CD4-positive, alpha-beta T cell treated with Interleukin-21 for 1 hour (primary cell): ENCODE data around the gene CREB3L1.

Source experiments
- DNase-seq: peaks from one replicate; pipeline ENCODE4 v3.0.0-alpha.2; 2020

The CREB3L1 gene

DNA sequence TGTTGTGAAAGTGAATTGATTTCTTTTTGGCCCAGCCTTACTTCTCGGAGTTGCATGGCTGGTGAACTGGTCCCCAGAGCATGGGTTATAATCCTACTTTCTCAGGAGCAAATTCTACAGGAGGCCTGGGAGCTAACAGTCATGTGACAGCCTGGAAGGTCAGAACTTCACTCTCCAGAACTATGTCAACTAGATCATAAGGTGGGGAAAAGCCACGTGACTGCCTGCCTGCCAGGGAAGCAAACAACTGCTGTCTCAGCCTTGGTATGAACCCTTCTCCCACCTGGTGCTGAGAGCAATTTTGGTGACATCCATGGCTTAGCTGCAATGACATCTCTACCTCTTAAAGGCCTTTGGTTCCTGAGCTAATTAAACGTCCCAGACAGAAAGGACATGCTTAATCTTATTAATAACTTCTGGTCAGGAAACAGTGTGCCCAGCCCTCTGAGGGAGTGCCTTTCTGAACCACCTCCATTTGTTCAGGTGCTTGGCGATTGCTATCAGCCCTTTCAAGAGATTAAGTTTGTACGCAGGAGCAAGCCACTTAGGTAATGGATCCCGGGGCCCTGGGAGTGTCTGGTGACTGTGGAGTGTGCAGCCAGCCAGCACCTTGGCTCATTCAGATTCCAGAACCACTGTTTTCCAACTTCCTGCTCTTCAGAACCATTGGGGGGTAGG, 1.4 kb upstream of the CREB3L1 start:
- DNase-seq: no peak

DNA sequence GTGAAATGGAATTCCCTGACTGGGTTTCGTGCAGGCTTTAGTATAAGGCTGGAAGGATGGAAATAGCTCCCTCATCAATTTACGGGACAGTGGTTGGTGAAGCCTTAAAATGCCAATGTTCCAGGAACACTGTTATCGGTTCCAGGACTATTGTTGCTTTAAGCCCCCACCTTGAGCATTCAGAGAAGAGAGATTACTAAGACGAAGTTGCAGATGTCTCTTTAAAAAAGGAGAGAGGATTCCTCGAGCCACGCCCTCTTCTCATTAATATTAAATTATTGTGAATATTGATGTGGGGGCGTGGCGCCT, 195 bp upstream of the CREB3L1 start:
- no peak for DNase-seq

DNA sequence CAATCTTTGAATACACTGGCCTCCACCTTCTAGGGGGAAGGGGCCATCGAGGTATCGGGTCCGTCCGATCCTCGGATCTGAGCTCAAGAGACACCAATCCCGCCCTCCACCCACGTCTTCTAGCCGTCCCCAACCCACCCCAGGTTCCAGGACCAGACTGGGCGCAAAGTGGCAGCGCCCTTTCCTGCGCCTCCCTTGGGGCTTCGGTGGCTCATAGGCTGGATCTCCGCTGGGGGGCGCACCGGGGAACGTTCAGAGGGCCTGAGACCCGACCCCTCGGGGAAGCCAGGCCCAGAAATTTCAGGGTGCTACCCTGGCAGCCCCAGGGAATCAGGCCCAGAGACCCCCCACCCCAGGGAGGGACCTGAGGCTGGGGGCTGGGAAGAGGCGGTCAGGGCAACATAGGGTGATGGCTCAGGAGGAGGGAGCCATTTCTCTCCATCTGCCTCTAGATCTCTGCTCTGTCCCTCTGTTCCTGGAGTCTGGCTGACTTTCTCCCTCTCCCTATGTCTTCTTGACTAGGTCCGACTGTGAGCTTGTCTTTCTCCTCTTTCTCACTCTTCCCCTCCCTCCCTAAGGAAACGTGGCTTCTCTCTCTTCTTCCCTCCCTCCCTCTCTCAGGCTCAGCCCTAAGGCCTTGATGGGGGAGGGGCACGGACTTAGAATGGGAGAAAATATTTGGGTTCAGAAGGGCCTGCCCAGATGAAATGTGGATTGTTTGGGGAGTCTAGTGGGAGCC, 1.1 kb downstream of the CREB3L1 start:
- peak; percentile 11 for DNase-seq

DNA sequence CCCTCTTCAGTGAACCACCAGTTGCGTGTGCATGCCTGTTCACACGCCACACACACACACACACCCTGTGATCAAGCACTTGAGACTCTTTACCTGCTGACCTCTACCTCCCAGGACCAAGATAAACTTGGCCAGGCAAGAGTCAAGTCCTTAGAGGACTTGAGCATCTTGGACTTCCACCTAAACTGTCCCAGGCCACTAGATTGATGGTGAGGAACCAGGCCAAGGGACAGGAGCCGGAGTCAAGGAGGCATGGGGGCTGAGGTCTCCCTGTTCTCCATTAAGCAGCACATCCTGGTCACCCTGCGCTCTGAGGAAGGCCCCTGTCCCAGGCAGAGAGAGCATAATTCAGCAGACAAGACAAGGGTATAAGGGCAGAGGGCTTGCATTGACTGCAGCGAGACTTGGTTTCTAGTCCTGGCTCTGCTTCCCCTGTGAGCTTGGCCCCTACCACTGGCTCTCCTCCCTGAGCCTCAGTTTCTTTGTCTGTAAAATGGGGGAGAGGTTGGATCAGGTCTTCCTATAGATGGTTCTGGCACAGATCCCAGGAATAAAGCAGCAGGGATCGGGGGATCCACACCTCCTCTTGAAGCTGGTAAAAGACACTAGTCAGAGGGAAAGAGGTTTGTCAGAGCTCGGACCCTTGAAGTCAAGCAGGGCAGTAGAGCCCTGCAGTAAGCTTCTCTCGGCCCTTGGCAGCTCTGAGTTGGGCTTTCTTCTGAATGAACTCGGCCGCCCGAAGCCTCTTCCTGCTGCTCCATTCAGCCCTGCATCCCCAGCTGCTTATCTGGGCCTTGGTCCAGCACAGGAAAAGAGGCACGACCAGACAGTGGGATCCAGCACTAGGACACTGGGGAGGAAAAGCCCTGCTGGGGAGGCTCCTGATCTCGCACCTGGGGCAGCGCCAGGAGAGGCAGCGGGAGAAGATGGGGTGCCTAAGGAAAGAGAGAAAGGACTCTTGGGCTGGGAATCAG, 2.0 kb downstream of the CREB3L1 start:
- DNase-seq: no peak

DNA sequence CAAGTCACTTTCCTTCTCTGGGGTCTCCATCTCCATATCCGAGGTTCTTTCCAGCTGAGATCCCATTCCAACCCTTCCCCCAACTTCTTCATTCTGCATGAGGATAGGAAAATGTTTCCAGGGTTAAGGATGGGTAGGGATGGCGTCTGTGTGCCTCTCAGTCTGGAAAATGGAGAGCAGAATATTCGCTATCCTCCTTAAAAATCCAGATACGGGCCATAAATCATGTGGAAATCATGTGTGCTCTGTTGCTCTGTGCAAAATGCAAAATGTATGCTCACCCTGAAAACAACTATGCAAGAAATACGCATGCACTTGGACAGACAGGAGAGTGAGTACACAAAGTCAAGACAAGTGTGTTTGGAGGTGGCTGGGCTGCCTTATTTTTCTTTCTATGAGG, 3.2 kb downstream of the CREB3L1 start:
- DNase-seq: no peak

DNA sequence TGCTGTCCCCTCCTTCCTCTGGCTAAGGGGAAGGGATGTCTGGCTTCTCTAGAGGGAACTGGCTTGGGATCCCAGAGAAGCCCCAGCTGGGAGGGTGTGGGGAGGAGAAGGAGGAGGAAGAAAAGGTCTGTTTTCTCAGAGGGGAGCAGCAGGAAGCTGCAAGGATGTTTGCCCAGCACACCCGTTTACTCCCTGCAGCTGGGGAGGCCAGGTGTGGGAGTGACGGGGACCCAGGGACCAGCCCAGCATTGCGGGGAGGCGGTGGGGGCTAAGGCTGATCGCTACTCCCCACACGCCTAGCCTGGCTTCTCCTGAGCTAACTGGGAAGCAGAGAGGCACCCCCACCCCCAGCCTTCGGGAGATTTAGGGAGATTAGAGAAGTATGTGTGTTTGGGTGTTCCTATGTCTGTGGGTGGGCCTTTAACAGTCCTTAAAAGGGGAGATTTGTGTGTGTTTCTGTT, 3.9 kb downstream of the CREB3L1 start:
- no peak for DNase-seq

DNA sequence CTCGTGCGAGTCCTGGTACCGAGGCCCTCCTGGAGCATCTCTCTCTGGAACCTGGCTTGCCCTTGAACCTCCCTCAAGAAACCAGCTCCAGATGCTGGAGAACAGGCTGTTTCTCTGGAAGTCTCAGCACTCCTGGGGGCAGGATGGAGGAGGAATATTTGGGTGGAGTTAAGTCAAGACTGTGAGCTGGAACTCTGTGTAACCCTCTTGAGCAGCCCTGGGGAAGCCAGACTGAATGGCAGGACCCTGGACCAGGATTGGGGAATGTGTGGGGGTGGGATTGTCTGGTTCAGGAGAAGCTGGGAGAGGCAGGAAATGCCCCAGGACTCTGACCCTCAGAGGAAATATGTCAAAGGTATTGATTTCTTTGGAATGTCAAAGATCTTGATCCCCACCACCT, 7.7 kb downstream of the CREB3L1 start:
- no peak for DNase-seq

DNA sequence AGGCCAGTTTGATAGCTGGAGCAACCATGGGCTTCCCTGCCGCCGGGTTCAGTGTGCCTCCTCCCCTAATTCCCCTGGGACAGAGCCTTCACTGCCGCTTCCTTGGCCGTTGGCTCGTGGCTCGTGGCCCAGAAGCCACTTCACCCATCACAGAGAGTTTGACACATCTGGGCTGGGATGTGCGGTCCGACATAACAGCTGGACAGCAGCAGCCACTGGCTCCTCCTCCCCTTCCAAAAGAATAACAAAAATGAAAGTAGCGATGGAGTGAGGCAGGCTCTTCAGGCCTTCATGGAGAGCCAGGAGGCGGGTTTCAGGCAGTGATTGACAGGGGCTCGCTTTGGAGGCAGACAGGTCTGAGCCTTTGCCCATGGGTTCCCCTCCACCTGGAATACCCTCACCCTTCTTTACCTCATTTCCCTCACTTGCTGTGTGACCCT, 8.2 kb downstream of the CREB3L1 start:
- DNase-seq: no peak

DNA sequence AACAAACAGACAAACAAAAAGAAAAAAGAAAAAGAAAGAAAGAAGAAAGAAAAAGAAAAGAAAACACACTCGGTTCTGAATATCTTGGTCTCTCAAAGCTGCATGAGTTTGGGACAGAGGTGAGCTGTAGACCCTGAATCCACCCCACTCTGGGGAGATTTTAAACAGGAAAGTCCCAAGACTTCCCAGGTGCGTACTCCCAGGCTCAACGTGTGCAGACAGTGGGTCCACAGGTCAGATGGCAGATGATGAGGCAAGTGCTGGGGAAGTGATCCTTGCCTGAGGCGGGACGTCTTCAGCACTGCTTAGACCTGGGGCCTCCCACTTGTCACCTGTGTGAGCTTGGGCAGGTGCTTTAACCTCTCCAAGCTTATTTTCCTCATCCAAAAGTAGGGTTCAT, 9.3 kb downstream of the CREB3L1 start:
- no peak for DNase-seq

DNA sequence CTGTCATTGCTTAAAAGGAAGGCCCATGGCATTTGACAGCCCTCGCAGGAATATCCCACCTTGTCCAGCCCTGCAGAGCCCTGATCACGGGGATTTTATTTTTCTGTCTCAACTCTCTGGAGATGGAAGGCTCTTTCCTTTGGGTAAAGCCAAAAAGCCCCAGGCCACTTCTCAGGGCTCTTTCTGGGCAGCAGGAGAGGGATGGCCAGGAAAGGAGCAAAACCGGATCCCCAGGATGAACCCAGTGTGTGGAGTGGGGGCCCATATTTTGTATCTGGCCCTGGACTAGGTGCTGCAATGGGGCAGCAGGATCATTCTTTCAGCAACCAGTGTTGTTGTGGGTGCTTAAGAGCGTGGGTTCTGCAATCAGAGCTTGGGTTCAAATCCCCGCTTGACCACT, 11.0 kb downstream of the CREB3L1 start:
- DNase-seq: no peak

DNA sequence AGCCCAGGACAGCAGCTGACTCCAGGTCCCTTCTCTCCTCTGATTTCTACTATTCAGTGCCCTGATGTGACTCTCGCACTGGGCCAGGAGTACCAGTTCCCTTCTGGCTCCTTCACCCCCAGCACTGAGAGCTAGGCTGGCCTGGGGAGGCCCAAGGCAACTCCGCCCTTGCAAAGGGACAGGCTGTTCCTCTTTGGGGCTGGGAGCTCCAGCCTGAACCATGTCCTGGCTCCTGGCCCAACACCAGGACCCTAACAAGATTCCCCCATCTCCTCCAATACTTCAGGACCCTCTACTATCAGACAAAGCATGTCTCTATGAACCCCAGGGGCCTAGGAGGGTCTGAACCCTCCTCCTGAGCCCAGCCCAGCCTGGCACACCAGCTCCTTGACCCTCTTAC, 12.5 kb downstream of the CREB3L1 start:
- no peak for DNase-seq

DNA sequence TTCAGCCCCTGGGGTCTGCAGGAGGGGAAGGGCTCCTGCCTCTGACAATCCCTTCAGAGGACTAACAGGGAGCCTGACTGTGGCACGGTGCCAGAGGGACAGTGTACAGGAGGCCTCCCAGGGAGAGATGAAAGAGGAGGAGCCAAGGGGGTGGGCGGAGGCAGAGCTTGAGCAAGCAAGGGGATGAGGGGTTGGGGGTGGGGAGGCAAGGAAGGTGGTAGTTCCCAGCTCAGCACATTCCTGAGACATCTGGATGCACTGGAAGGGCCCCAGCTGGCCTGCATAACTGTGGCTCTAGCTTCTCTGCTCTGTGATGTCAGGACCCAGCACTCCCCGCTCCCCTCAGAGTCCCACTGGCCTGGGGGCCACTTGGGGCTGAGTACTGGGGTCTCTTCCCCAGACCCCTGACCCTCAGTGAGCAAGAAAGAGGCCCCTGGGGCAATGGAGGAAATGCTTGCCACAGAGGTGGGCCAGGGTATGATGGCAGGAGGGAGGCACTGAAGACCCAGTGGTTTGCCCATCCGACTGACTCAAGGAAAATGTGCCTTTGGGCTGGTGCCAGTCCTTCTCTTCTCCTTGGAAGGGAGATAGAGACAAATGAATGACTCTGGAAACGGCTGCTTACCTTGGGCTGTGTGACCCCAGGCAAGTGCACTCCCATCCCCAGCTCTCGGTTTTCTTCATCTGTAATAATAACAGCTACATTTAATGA, 13.3 kb downstream of the CREB3L1 start:
- no peak for DNase-seq

DNA sequence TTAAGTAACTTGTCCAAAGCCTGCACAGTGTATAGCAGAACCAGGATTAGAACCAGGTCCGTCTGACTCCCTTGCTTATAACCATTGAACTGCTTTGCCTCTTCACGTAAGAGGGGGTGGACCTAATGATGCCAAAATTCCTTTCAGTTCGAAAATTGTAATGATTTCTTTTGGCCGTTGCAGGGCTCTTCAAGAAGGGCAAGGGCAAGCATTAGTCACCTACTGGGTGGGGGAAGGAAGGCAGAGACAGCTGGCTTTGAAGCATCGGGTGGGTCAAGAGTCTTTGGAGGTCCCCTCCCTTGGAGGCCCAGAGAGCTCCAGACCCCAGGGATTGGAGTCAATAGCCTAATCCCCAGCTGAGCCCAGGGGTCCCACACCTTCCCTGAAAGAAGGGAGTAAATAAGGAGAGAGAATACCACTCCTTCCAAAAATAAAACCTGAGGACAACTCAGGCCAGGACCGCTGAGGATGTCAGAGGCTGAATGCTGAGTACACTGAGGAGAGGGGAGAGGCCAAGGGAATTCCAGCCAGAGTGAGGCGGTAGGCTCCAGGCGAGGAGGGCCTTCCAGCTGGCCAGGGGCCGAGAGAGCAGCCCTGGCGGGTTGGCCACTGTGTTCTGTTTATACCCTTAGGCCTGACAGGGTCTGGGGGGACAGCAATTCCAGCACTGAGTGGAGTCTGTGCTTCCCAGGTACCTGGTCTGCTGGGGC, 14.1 kb downstream of the CREB3L1 start:
- no peak for DNase-seq

DNA sequence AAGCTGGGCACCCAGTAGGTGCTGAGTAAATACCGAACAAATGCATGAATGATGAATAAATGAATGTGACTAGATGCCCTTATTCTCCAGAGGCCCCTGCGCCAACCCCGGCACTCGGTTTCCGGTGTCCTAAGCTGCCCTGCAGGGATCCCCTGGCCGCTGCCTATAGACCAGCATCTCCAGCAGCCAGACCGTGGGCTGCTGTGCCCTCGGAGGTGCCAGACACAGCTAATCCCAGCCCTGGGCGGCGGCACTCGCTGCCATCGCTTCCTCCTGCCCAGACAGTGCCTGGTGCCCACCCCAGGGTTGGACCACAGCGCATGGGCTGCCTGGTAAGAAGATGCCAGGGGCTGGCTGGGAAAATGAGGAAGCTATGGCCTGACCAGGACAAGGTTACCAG, 15.6 kb downstream of the CREB3L1 start:
- DNase-seq: no peak

DNA sequence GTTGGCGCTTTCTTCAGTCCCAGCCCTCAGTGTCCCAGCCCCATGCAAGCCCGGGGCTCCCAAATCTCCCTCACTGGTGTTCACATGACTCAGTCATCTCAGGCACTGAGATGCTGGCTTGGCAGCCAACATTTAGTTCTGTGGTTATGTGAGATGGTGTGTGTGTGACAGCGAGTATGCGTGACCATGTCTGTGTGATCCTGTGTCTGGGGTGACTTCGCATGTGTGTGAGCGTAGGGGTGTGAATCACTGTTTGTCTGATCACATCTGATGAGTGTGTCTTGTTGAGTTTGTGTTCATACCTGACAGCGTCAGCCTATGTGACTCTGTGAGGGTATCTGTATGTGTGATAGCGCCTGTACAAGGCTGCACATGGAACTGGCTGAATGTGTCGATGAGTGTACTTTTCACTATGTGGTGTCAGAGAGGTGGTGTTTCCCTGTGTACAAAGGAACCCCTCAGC, 16.2 kb downstream of the CREB3L1 start:
- DNase-seq: no peak

DNA sequence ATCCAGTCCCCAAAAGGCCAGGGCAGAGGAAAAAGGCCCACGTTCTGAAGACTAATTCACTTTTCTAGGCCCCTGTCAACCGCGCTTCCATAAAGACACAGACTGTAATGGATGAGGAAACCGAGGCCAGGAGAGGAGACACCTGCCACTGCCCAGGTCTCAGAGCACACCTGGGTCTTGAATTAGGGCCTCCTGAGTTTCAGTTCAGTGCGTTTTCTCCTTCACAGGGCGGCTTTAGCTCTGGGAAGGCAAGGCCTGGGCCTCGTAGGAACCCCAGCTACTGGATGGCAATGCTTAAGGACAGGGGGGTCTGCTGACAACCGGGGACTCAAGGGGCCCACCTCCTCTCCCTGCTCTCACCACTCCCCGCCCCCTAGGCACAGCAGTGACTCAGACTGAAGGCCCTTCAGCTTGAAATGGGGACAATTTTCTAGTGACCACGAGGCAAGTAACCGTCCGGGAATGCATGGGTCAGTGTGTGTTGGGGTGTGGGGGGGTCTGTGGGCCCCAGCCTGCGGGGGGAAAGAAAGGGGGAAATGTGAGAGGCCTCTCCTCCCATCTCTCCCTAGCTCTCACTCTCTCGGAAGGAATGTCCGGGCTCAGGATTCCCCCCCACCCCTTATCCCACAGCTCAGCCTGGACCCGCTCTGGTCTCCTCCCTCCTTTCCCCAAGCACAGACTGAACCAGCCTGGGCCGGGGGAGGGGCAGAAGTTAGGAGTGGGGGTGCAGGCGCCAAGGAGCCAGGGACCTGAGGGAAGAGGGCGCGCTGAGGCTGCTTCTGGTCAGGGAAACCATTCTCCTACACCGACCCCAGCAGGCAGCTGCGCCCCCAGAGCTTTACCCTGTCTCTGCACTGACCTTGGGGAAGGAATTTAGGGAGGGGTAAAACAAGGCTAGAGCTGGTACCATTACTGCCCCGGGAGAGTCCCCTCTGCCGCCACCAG, 17.2 kb downstream of the CREB3L1 start:
- DNase-seq: no peak

DNA sequence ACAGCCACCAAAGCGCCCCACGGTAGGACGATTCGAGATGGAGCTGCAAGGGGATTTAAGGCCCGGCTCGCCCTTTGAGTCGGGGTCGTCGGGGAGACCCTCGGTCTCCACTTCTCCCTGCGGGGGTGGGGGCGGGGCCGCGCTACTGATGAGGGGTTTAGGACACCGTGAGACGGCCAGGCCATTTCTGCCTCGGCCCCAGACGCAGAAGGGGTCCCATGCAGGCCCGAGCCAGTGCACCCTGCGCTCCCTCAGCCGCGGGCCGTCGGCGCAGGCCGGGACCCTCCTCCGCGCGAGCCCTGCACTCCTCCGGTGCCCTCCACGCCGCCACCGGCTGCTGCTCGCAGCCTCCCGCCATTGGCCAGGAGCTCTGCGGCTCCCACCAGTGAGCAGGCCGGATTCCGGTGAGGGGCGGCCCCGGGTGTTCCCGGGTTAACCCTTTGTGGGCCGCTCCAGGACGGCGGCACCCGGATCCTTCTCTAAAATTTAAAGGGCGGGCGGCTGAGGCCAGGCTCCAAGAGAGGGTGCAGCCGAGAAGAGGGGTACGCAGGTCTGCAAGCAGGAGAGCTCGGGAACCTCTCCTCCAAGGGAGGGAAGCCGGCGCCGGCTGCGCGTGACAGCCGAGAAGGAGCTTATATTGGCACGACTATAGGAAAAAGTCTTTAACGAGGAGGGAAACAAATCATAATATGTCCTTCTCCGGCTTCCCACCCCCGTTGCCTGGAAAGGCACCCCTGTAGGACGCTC, 18.0 kb downstream of the CREB3L1 start:
- DNase-seq: peak; percentile 78

DNA sequence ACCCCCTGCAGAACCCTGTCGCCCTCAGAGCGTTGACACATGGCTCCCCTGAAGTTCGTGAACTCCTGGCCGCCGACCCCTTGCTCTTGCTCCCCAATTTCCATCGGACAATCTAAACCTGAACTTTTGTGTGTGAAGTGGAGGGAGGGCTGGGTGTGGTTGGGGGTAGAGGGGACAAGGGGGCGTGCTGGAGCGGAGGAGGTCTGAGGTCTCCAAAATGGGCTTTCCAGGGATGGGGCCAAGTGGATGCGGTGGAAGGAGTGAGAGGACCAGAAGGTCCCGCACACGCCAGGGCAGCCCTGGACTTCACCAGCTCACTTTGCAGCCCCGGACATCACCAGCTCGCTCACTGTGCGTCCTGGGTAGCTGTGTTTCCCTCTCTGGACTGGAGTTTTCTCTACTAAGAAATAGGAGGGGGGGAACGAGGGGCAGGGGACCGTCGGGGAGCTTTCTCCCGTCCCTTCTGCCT, 18.6 kb downstream of the CREB3L1 start:
- DNase-seq: no peak

DNA sequence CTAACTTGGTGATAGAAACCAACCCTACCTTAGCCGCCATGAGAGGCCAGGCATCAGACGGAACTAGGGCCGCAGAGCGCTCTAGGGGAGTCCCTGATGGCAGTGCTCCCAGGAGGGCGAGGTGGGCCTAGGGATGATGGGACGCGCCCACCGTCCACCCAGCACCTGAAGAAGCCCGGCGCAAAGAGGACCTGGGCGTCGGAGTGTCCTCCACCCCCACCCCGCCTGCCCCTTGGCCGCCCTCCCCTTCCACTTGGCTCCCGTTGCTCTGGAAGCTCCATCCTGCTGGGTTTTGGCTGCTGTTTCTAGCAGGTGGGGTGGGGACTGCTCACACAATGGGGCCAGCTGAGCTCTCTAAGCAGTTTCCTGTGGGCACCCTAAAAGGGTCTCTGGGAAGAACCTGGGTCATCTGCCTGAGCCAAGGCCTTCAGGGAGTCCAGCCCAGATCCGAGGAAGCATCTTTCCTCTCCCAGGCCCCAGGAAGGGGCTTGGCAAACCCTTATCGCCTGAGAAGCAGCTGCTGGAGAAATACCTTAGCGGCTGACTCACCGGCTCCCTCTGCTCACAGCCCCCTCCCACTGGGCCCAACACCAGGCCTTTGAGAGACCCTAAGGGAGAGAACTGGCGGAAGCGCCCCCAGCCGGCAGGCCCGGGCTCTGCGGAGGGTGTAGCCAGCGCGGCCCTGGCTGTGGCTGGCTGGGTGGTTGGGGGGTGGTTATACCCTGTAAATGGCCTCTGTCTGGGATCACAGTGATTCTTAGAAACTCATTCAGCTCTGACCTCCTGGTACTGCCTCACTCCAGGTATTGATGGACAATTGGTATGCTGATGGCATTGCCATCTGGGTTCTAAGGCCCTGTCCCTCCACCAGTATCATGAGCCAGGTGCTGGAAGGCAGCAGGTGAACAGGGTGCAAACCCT, 19.3 kb downstream of the CREB3L1 start:
- DNase-seq: no peak
